Activated CD4-positive, CD25-positive, alpha-beta regulatory T cell treated with anti-CD3 and anti-CD28 coated beads, Interleukin-2, amount 50 U/mL, for 24 hours (primary cell): ENCODE measurements around the gene NOLC1.

Experiments used
- ATAC-seq, 2 donors: fragments of 150-1000 bp; cut with Tn5 transposase; one replicate each; pipeline ENCODE4 v1.10.0; 2021; ENCODE audit warnings: mild to moderate bottlenecking in 1 of 2, moderate library complexity in 1 of 2

Gene NOLC1

DNA sequence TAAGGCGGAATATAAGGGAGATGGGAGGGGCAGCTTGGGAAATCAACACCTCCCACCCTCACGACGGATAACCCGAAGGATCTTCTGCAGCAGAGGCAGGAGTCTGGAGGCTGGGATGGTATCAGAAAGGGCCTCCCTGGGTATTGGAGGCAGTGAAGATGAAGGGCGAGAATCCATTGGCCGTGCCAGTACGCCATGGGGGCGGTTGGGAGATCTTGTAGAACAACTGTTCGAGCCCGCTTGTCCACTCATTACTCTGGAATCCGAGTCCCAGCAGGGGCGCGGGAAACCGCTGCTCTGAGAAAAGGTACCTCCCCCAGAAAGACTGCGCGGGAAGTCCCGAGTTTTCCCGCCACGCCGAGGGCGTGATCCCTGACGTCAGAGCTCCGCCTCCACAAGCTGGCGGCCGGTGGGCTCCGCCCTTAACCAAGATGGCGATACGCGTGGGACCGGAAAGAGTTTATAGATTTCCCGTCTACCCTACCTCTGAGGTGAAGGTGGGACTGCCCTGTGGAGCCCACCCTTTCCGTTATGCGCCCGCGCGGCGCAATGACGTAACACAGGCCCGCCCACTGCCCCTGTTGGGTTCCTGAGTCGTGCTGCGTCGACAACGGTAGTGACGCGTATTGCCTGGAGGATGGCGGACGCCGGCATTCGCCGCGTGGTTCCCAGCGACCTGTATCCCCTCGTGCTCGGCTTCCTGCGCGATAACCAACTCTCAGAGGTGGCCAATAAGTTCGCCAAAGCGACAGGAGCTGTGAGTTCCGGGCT lies at the start of gene NOLC1:
TSS of gene NOLC1 (plus strand) at position 616 of the 771 bp plus-strand sequence. CDS start at position 638, 22 bp downstream.
- ATAC-seq: peak; percentile 94 to 95

GRCh38 chr10:102102421-102102820 lies 49.8 kb upstream of the NOLC1 start:
- no peak for ATAC-seq

DNA sequence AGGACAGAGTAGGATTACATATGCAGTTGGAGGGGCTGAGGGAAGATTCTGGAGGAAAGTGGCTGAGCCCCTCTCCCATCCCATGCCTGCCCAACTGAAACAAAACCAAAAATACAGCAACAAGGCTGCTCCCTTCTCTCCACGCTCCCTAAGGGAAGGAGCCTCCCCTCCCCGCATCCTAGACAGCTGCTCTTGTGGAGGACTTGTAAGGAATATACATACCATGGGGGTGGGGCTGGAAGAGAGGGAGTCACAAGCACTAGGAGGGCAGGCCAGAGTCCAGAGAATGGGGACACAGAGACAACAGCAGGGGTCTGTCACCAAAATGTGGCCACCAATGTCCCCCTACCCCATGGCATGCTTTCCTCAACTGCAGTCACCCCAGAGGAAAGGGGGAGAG lies 45.2 kb upstream of the NOLC1 start:
- no peak for ATAC-seq

- ATAC-seq: no peak
Measured at GRCh38 chr10:102109166-102110116, 42.7 kb upstream of the NOLC1 start.

DNA sequence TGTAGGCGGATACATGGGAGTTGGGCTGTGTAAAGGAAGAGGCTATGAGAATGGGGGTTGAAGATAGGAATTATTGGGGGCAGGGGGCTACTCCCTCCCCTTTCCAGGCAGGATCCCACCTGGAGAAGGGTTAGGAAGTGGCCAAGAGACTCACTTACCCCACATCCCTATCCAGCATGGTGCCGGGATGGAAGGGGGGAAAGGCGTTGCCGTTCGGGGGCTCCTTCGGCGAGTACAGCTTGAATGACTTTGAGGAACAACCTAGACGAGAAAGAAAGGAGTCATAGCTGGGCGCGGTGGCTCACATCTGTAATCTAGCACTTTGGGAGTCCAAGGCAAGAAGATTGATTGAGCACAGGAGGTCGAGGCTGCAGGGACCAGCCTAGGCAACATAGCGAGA lies 40.9 kb upstream of the NOLC1 start:
- no peak for ATAC-seq

DNA sequence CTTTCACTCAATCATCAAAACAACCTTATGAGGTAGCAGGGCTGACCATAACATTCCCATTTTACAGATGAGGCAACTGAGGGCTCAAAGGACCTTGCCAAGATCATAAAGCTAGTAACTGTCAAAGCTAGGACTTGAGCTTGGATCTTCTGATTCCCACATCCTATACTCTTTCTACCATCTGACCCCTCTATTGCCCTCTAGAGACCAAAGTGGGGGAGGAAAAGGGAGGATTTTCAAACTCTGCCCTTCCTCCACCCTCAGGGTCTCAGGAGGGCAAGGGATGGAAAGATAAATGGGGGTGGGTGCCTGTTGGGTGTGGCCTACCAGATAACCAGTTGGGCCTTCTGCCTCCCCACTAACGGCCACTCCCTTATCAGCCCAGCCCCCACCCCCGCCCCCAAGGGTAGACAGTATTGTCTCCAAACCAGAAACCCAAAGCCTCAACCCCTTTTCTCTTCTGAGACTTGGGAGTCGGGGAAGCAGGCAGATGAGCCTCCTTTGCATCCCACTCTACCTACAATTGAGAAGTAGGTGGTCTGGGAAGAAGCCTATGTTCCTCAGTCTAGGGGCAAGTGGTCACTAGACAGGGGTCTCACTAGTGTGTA lies 39.9 kb upstream of the NOLC1 start:
- ATAC-seq: no peak

- ATAC-seq: no peak
Measured at GRCh38 chr10:102113261-102113955, 38.8 kb upstream of the NOLC1 start.

- ATAC-seq: peak; percentile 3 to 5
Measured at GRCh38 chr10:102113956-102114857, 38.0 kb upstream of the NOLC1 start.

- ATAC-seq: peak; percentile 74 to 77
Measured at GRCh38 chr10:102114861-102115618, 37.1 kb upstream of the NOLC1 start.

- no peak for ATAC-seq
Measured at GRCh38 chr10:102115775-102116174, 36.4 kb upstream of the NOLC1 start.

DNA sequence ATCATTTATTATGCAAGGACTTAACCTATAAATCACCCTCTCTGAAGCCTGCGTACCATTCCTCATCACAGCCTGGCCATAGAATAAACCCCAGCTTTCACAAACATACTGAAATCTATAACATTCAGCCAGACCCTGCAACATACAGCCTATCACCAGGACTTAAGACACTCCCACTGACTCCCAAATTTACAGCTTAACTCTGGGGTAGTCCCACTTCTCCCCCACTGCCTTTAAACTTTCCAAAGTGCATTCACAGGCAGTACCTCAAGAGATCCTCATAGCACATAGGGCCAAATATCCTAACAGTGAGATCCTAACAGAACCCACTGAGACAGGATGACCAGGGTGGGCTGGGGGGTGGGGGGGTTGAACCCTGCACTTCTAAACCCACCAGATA lies 35.5 kb upstream of the NOLC1 start:
- ATAC-seq: no peak

DNA sequence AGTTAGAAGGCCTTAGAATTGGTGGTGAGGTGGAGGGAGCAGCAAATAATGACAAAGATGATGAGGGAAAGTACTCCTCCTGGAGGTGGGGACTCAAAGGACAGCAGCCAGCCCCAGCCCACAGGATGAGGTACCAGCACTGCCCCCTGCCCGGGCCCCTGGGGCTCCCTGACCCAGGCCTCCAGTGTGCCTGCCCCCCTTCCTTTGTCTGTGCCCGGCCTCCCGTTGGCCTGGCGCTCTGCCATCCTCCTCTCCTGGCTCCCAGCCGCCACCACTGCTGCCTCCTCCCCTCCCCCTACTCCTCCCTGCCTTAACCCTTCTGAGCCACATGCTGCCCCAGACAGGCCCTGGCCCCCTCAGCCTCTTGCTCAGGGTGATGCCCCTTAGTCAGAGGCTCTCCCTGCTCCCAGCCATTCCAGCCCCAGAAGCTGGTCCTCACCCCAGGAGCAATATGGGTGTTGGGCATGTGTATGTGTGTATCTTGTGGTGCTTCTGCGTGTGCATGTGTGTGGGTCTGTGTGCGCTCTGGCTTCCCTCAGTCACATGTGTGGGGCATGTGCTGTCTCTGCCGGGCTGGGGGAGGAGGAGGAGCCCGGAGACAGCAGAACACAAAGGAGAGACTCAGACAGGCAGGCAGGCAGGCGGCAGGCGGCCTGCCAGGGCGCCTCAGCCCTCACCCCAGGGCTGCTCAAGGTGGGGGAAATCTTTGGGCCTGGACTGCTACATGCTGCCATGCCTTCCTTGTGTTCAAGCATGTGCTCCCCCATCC lies 34.6 kb upstream of the NOLC1 start:
- ATAC-seq: peak; percentile 30 to 45

- ATAC-seq: no peak
Measured at GRCh38 chr10:102118867-102119266, 33.3 kb upstream of the NOLC1 start.

- ATAC-seq: peak in 1 of 2 donors; percentile 0
Measured at GRCh38 chr10:102119417-102120141, 32.6 kb upstream of the NOLC1 start.

GRCh38 chr10:102120142-102120990 lies 31.8 kb upstream of the NOLC1 start, which contains the start of gene LDB1:
TSS of gene LDB1 (minus strand) at chr10:102120368. CDS start at chr10:102120110, 258 bp downstream.
- peak; percentile 63 for ATAC-seq

- ATAC-seq: no peak
Measured at GRCh38 chr10:102120991-102121738, 31.0 kb upstream of the NOLC1 start.

GRCh38 chr10:102121739-102122372 lies 30.3 kb upstream of the NOLC1 start:
- ATAC-seq: no peak
